Liver (tissue), 3 donors: ENCODE measurements around the gene DHX40.

Source experiments
- ATF3 ChIP-seq: IDR thresholded peaks from 2 replicates; pipeline ENCODE4 v1.6.1; 2016; ENCODE audit warnings: antibody characterized with exemption
- CTCF ChIP-seq: fragments of 150-350 bp; IDR thresholded peaks from 2 replicates; pipeline ENCODE4 v1.5.1; 2017; ENCODE audit warnings: improper control_type of control experiment, low read depth, low read length; ENCODE audit not compliant: missing input control
- JUND ChIP-seq, 2 donors: IDR thresholded peaks; 2 replicates each; pipeline ENCODE4 v1.6.1; 2016; ENCODE audit warnings: antibody characterized with exemption in 2 of 2
- REST ChIP-seq: IDR thresholded peaks from 2 replicates; pipeline ENCODE4 v1.6.1; 2016; ENCODE audit warnings: antibody characterized with exemption, mild to moderate bottlenecking
- SP1 ChIP-seq: IDR thresholded peaks from 2 replicates; pipeline ENCODE4 v1.6.1; 2018; ENCODE audit warnings: antibody characterized with exemption, mild to moderate bottlenecking
- TAF1 ChIP-seq: conservative IDR thresholded peaks from 2 replicates; pipeline ENCODE4 v1.6.1; 2016; ENCODE audit warnings: antibody characterized with exemption, mild to moderate bottlenecking
- ZBTB33 ChIP-seq: IDR thresholded peaks from 2 replicates; pipeline ENCODE4 v1.6.1; 2016; ENCODE audit warnings: antibody characterized with exemption
- donor health status: healthy.
- donor health status: healthy.

GRCh38 chr17:59638553-59638952 is 73.1 kb downstream of the DHX40 start:
- TF ChIP-seq ATF3, result no peak
- no peak for TF ChIP-seq CTCF
- TF ChIP-seq REST, result no peak
- no peak for TF ChIP-seq SP1
- no peak for TF ChIP-seq TAF1
- no peak for TF ChIP-seq ZBTB33
- TF ChIP-seq JUND (IDR thresholded peaks at IDR 0.05), result no peak
